C4-2B (cell line): ENCODE measurements around the gene PSD4.
"Not testable (repeated sequence)": the region's sequence is repeated elsewhere in the genome, so short reads cannot be mapped to it uniquely, and the experiment has no call there.

Source experiments
- H3K27ac ChIP-seq: fragments of 450-650 bp; 2 replicates; pipeline ENCODE4 v1.5.1; 2017
- ZFX ChIP-seq: fragments of 450-650 bp; IDR thresholded peaks from 2 replicates; pipeline ENCODE4 v1.6.1; 2017
- TF ChIP-seq, protein P1 (sequence below): fragments of 450-650 bp; conservative IDR thresholded peaks from 2 replicates; pipeline ENCODE4 v1.5.1; 2017; ENCODE audit warnings: mild to moderate bottlenecking

Gene PSD4

DNA sequence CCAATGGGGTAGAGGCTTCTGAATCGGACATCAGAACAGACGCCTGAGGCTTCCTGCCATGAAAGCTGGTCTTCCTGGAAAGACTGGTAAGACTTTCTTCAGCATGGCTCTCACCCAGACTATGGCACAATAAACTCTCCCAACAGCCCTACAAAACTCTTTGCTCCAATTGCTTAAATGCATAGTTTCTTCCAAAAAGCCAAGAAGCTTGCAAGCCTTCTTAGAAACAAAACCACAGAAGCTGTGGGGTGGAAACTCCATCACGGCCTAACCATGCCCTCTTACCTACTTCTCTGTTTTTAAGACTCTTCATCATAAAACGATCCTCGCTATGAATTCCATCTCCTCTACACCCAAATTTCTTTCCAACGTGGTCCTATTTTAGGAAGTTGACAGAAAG, 56.8 kb downstream of the PSD4 start:
- H3K27ac ChIP-seq, result no peak overlapping the region
- TF ChIP-seq, protein P1, sequence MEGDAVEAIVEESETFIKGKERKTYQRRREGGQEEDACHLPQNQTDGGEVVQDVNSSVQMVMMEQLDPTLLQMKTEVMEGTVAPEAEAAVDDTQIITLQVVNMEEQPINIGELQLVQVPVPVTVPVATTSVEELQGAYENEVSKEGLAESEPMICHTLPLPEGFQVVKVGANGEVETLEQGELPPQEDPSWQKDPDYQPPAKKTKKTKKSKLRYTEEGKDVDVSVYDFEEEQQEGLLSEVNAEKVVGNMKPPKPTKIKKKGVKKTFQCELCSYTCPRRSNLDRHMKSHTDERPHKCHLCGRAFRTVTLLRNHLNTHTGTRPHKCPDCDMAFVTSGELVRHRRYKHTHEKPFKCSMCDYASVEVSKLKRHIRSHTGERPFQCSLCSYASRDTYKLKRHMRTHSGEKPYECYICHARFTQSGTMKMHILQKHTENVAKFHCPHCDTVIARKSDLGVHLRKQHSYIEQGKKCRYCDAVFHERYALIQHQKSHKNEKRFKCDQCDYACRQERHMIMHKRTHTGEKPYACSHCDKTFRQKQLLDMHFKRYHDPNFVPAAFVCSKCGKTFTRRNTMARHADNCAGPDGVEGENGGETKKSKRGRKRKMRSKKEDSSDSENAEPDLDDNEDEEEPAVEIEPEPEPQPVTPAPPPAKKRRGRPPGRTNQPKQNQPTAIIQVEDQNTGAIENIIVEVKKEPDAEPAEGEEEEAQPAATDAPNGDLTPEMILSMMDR, result no peak
- TF ChIP-seq ZFX, result no peak

DNA sequence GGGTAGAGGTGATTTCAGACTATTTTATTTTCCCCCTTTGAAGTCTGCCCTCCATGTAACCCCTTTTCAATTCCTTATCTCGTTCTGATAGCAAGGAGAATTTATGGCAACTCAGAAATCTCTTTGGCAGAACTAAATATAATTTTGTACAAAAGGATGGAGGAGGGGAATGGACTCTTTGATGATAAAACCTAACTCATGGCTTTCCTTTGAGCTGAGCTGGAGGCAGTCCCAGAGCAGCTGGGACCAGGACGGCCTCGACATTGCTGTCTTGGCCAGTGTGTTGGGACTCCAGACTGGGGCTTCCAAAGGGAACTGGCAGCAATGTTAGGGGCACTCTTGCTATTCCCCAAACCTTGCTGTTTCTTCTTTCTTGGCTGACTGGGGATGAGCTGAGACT, 57.3 kb downstream of the PSD4 start:
- H3K27ac ChIP-seq, result no peak overlapping the region
- TF ChIP-seq, protein P1, result no peak
- no peak for TF ChIP-seq ZFX

DNA sequence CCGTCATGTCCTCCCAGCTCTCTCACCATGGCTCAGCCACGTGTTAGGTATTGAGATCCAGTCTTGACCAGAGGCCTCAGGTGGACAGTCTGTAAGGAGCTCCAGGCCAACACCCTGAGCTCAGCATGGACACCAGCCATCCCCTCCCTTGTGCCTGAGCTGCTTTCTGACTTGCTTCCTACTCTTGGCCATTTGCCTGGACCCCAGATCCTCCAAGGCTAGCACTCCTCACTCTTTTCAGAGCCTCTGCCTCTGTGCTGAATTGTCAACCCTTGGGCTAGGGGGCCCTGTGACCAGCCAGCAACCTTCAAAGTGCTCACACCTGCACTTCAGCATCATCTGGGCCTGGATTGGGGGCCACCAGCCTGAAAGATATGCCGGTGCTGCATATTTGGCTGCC, 58.4 kb downstream of the PSD4 start:
- no peak for TF ChIP-seq ZFX
- TF ChIP-seq, protein P1, result no peak
- no peak overlapping the region for H3K27ac ChIP-seq

DNA sequence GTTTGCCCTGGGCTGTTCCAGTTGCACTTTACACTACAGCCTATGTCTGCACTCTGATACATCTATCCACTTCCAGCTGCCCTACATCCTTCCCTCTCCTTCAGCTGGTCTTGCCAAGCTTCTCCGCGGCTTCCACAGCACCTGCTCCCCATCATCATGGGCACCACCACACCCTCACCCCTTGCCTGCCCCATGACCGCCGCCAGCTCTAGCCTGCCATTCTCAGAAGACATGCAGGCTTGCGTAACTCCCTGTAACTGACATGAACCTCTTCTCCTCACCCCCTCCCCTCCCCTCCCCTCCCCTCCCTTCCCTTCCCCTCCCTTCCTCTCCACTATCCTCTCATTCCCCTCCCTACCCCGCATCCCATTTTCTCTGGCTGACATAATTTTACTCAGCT, 59.0 kb downstream of the PSD4 start:
- H3K27ac ChIP-seq, result no peak overlapping the region
- TF ChIP-seq, protein P1, result no peak
- no peak for TF ChIP-seq ZFX

DNA sequence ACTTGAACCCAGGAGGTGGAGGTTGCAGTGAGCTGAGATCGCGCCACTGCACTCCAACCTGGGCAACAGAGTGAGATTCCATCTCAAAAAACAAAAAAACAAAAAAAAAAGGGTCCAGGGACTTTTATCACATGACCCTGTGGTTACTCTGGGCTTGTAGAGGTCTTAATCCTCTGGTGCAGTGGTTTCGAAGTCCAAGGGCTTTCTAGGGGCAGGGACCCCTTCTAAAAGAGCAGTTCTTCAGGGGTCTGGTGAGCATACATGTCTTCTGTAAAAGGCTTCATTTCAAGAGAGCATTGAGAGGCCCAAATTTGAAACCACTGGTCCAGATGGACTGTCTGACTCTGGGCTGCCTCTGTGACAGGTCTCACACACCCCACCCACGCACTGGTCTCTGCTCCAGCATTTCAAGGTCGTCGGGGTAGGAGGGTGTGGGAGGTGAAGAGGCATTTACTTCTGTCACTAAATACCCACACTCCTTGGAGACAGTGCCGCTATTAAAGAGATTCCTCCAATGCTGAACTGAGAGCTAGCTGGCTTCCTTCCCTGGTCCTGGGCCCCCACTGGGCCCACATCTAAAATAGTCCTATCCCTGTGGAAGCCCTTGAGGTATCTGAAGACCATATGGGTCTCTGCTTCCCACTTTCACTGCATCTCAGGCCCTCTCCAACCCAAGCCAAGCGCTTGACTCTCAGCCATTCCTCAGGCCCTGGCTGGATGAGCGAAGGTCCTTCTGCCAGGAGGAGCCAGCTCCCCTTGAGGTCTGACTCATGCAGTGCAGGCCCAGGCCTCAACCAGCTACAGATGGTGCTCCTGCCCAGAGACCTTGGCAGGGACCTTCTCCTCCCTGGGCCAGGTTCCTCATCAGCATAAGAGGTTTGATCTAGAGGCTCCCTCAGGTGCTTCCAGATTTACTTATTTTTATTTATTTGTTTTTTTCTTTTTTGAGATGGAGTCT, 60.1 kb downstream of the PSD4 start:
- no peak overlapping the region for H3K27ac ChIP-seq
- no peak for TF ChIP-seq ZFX
- TF ChIP-seq, protein P1, result no peak

DNA sequence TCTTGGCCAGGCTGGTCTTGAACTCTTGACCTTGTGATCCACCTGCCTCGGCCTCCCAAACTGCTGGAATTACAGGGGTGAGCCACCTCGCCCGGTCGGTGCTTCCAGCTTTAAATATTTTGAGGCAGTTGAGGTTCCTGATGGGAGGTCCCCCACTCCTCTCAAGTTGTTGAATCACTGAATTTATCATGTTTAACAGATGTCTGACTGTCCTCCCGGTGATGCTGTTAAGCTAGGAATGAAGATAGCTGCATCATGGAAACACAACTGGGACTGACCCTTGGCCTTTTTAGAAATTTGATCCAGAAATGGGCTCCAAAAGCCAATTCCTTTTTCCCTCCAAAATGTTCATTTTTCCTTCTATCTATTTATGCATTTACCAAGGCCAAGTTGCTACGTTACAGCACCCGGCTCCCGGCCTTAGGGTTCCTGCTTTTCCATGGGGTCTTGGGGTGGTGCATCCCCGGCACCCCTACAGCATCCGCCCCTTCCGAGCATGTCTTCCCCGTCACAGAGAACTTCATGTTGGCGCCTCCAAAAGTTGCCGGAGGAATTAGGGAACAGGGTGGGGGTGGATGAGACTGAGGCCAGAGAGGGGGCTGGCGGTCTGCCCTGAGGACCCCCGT, 61.1 kb downstream of the PSD4 start:
- H3K27ac ChIP-seq, result no peak overlapping the region
- TF ChIP-seq, protein P1, result no peak
- no peak for TF ChIP-seq ZFX

DNA sequence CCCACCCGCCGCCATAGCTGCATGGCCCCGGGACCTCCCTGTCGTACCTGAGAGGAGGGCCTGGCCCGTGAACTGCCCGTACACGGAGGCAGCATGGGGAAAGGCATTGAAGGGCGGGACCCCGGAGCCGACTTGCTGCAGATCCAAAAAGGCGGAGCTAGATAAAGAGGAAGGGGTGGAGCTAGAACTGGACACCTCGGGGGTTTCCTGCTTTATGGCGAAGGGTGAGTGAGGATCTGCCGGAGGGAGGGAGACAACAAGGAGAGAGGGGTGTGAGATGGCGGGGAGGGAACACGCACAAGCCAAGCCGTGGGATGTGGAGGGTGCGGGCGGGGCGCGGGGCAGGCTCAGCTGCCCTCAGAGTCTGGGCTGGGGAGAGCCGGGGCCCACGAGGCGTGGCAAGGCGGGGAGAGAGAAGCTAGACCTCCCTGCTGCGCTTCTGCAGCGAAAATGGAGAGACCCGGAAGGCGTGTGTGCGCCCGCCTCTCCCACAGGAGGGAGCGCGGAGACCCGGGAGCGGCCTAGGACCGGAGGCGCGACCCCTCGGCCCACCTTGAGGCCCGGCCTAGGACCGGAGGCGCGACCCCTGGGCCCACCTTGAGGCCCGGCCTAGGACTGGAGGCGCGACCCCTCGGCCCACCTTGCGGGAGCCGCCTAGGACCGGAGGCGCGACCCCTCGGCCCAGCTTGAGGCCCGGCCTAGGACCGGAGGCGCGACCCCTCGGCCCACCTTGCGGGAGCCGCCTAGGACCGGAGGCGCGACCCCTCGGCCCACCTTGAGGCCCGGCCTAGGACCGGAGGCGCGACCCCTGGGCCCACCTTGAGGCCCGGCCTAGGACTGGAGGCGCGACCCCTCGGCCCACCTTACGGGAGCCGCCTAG, 61.8 kb downstream of the PSD4 start:
- H3K27ac ChIP-seq, result not testable (repeated sequence)
